Transverse colon (tissue), 4 donors: ENCODE results near the gene CCL13. TPM values are rescaled to one million over a fixed set of nuclear protein-coding genes. Genes with fewer than 3 reads are reported as not detected.

ENCODE experiments used
- DNase-seq: peaks from one replicate; pipeline ENCODE4 v3.0.0-alpha.2; 2019
- H3K27ac ChIP-seq, 4 donors: fragments of 200-600 bp; sonication (generic); 2 replicates each; pipeline ENCODE4 v1.5.1; 2016 to 2018; ENCODE audit warnings: inconsistent platforms in 4 of 4
- H3K27me3 ChIP-seq: fragments of 200-600 bp; sonication (generic); 2 replicates; pipeline ENCODE4 v1.5.1; 2017; ENCODE audit warnings: inconsistent platforms
- H3K36me3 ChIP-seq, 4 donors: fragments of 200-600 bp; sonication (generic); 2 replicates each; pipeline ENCODE4 v1.5.1; 2017 to 2019; ENCODE audit warnings: inconsistent platforms in 4 of 4
- H3K4me1 ChIP-seq, 4 donors: fragments of 200-600 bp; sonication (generic); 2 replicates each; pipeline ENCODE4 v1.5.1; 2017 to 2020; ENCODE audit warnings: inconsistent platforms in 4 of 4
- H3K4me3 ChIP-seq, 4 donors: fragments of 200-600 bp; sonication (generic); 1 replicate in 1 of 4; 2 replicates in 3 of 4; pipeline versions ENCODE4 v1.5.1 to v1.6.1; 2017 to 2019; ENCODE audit warnings: inconsistent platforms in 4 of 4
- H3K9me3 ChIP-seq, 2 donors: fragments of 200-600 bp; sonication (generic); 2 replicates each; pipeline ENCODE4 v1.5.1; 2017 to 2019; ENCODE audit warnings: inconsistent platforms in 2 of 2
- CTCF ChIP-seq, 5 experiments: fragments of 200-600 bp in 3 of 5; fragments of 450-650 bp in 2 of 5; sonication (generic) in 3 of 5; IDR thresholded peaks; 1 replicate in 2 of 5; 2 replicates in 3 of 5; pipeline ENCODE4 v1.5.1; 2016 to 2017; ENCODE audit warnings: antibody characterized with exemption in 5 of 5, inconsistent platforms in 3 of 5, mild to moderate bottlenecking in 2 of 5, moderate library complexity in 1 of 5
- EP300 ChIP-seq: sonication (generic); formaldehyde crosslinking; IDR thresholded peaks from one replicate; pipeline ENCODE4 v1.6.1; 2017; ENCODE audit warnings: antibody characterized with exemption, low read depth
- POLR2A ChIP-seq: fragments of 450-650 bp; IDR thresholded peaks from one replicate; pipeline ENCODE4 v1.6.1; 2016; ENCODE audit warnings: antibody characterized with exemption, mild to moderate bottlenecking, moderate library complexity
- POLR2AphosphoS5 ChIP-seq, 3 donors: sonication (generic); formaldehyde crosslinking; IDR thresholded peaks; one replicate each; pipeline ENCODE4 v1.6.1; 2016; ENCODE audit warnings: antibody characterized with exemption in 3 of 3
- WGBS, 2 donors: methylation state at CpG; one replicate each; pipeline ENCODE4 v1.1.5; 2018; ENCODE audit warnings: low coverage in 1 of 2; 5-methylcytosine and 5-hydroxymethylcytosine counted together
- in situ Hi-C, 4 donors: fragments of 200-750 bp; cut with MboI; loops; one replicate each; pipeline versions ENCODE4 v1.15.0 to v1.15.1; 2017; ENCODE audit warnings: low sequenced_read_pairs in 3 of 4, low pct_ligation_motif_present in 1 of 4, low pct_unique_long_range_greater_than_20kb in 1 of 4
- intact Hi-C: fragments of 100-400 bp; cut with DNase I; formaldehyde crosslinking; loops from one replicate; pipeline ENCODE4 v1.15.1; 2023; ENCODE audit warnings: low total_unique reads
- total RNA-seq, 4 donors: library from RNA; depleted of rRNA; stranded (reverse); fragments of >200 nt; gene quantifications; one replicate each; pipeline ENCODE4 v1.1.0, GENCODE V29; 2016

Gene CCL13
- total RNA-seq, 4 donors from 2014 or later: 5.4 to 10.5 (median 8.2) TPM; not detected in 1

DNA sequence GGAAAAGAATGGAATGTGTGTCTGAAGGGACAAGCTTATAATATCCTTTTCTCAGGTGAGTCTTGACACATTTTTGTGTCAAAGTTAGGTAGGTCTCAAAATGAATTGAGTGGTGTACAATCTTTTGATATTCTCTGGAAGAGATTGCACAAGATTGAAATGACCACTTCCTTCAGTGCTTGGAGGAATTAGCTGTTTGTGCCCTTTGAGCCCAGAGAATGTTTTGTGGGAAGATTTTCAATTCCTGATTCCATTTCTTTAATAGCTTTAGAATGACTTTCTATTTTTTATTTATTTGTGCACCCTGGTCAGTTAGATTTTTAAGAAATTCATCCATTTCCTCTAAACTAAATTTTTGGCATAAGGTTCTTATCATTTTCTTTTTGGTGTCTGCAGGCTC lies 1.6 kb upstream of the CCL13 start:
- peak overlapping the region in 2 of 4 donors; percentile 8 to 47 for H3K27ac ChIP-seq

GRCh38 chr17:34357398-34357797 lies 1.1 kb downstream of the CCL13 start:
- WGBS, 2 donors: 30 to 56% methylated on average over 2 of the region's 2 CpGs
- no peaks in the 10 kb centered on the region for H3K27me3 ChIP-seq

More for the DNA sequence above, 1.6 kb upstream of the CCL13 start:
- H3K4me1 ChIP-seq: no peaks in the 10 kb centered on the region
- H3K36me3 ChIP-seq: no peaks in the 10 kb centered on the region
- H3K27me3 ChIP-seq: no peaks in the 10 kb centered on the region
- in situ Hi-C loops: no loop called here
- intact Hi-C loops: no loop called here
- TF ChIP-seq POLR2AphosphoS5 (IDR thresholded peaks at IDR 0.05) (no peak), CTCF (IDR thresholded peaks at IDR 0.05) (no peak), POLR2A (no peak), EP300 (no peak)
- no peaks in the 10 kb centered on the region for H3K9me3 ChIP-seq
- H3K4me3 ChIP-seq: no peak overlapping the region
- no peak for DNase-seq

DNA sequence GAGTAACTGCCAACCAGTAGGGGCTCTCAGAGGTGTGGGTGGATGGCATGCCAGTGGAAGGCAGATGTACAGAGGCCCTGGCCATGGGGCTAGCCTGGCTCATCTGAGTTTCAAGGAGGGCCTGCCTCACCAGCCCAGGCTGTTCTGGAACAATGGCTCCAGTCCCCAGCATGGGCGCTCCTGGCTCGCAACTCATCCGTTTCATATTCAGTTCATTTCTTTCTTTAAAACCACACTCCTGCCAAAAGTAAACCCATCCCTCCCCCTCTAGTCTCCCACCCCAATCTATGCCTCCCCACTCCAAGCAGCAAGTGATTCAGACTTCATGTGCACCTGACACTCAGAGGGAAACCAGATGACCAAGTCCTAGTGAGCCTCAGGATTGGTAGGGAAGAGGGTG lies 2.4 kb downstream of the CCL13 start:
- Histone ChIP-seq H3K4me1 (no peaks in the 10 kb centered on the region), H3K4me3 (no peak overlapping the region), H3K27ac (no peak overlapping the region), H3K9me3 (no peaks in the 10 kb centered on the region), H3K27me3 (no peaks in the 10 kb centered on the region), H3K36me3 (no peaks in the 10 kb centered on the region)
- no peak for TF ChIP-seq CTCF (IDR thresholded peaks at IDR 0.05)
- TF ChIP-seq POLR2AphosphoS5 (IDR thresholded peaks at IDR 0.05): no peak
- TF ChIP-seq POLR2A: no peak
- no peak for TF ChIP-seq EP300
- no peak for DNase-seq
- WGBS, 2 donors: 98% methylated on average over 3 of the region's 3 CpGs; no CpG with 5 or more reads in 1 of the 2 donors
- intact Hi-C loops (no loop called here), in situ Hi-C loops (no loop called here)

More at GRCh38 chr17:34357398-34357797, 1.1 kb downstream of the CCL13 start:
- intact Hi-C loops: no loop called here
- H3K4me1 ChIP-seq: no peaks in the 10 kb centered on the region
- in situ Hi-C loops: no loop called here
- H3K4me3 ChIP-seq: no peak overlapping the region
- no peak overlapping the region for H3K27ac ChIP-seq
- H3K9me3 ChIP-seq: no peaks in the 10 kb centered on the region
- DNase-seq: no peak
- TF ChIP-seq POLR2AphosphoS5 (IDR thresholded peaks at IDR 0.05) (no peak), CTCF (IDR thresholded peaks at IDR 0.05) (no peak), POLR2A (no peak), EP300 (no peak)
- no peaks in the 10 kb centered on the region for H3K36me3 ChIP-seq

DNA sequence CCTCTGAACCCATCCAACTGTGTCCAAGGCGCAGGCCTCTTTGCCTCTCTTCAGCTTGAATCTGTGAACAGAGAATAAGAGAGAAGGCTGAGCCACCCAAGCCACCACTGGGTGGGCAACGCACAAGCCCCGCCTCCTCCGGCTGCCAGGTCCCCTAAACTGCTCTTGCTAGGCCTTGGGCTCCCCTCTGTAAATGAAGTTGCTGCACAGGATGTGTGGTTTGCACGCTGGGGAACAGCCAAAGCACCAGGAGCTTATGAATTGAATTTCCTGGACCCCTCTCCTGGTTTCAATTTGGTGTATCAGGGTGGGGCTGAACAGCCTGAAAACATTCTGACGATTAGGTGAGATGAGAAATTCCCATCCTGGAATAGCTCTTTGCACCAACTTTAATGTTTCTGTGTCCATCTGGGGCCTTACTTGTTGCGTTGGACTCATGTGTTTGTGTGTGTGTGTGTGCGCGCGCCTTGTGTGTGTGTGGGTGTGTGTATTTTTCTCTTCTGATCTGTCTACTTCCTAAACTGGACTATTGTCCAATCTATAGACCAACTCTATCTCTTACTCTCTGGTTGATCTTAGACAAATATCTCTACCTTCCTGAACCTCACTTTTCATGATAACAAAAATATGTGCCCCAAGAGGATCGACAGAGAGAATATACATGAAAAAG lies 4.5 kb downstream of the CCL13 start:
- no peaks in the 10 kb centered on the region for H3K4me1 ChIP-seq
- no peak overlapping the region for H3K4me3 ChIP-seq
- H3K27ac ChIP-seq: no peak overlapping the region
- no peak for TF ChIP-seq CTCF (IDR thresholded peaks at IDR 0.05)
- no peak for TF ChIP-seq POLR2A
- no peak for TF ChIP-seq POLR2AphosphoS5 (IDR thresholded peaks at IDR 0.05)
- no peak for TF ChIP-seq EP300
- in situ Hi-C loops (loop anchor here in 3 of 4 donors (5.0 kb wide), 1 partner anchor 163 kb away; no protein-coding TSS in a partner anchor), intact Hi-C loops (loop anchor here (1.0 kb wide), 1 partner anchor 161 kb away; no protein-coding TSS in a partner anchor)
- no peaks in the 10 kb centered on the region for H3K27me3 ChIP-seq
- H3K36me3 ChIP-seq: no peaks in the 10 kb centered on the region
- H3K9me3 ChIP-seq: no peaks in the 10 kb centered on the region
- DNase-seq: no peak
- 73% methylated on average over 11 of the region's 11 CpGs; no CpG with 5 or more reads in 1 of the 2 donors for WGBS, 2 donors
